ENCODE results near the gene HAO1.

DNA sequence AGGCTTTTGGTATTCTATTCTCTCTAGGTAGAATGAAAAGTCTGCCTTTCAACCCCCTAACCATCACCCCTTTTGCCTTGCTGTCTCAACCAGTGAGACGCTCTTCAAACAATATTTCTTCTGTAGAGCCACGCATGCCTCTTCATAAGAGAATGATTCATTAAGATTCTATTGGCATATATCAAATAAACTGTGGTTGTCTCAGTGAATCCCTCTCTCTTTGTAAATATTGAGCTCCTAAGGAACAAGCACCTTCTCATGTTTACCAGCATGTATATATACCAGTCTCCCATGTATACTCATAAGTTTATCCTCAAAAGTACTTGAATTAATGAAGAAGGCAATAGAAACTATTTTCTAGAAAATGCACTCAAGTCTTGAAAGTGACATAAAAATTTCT lies 90.6 kb downstream of the HAO1 start:
- TF ChIP-seq, protein P1, sequence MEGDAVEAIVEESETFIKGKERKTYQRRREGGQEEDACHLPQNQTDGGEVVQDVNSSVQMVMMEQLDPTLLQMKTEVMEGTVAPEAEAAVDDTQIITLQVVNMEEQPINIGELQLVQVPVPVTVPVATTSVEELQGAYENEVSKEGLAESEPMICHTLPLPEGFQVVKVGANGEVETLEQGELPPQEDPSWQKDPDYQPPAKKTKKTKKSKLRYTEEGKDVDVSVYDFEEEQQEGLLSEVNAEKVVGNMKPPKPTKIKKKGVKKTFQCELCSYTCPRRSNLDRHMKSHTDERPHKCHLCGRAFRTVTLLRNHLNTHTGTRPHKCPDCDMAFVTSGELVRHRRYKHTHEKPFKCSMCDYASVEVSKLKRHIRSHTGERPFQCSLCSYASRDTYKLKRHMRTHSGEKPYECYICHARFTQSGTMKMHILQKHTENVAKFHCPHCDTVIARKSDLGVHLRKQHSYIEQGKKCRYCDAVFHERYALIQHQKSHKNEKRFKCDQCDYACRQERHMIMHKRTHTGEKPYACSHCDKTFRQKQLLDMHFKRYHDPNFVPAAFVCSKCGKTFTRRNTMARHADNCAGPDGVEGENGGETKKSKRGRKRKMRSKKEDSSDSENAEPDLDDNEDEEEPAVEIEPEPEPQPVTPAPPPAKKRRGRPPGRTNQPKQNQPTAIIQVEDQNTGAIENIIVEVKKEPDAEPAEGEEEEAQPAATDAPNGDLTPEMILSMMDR (IDR thresholded peaks at IDR 0.05) = no peak
- TF ChIP-seq POLR2A (IDR thresholded peaks at IDR 0.05) = no peak

Measured in ovary (tissue), 3 donors.